IMR-90 (cell line): ENCODE measurements around the gene PSMD12. TPM values are rescaled to one million over a fixed set of nuclear protein-coding genes. Genes with fewer than 3 reads are reported as not detected.

Experiments
- ATAC-seq: fragments of 200-7000 bp; cut with Tn5 transposase; 2 replicates; pipeline ENCODE4 v1.9.1; 2020; ENCODE audit warnings: low read depth, mild to moderate bottlenecking, moderate library complexity
- BruUV-seq: library from RNA; stranded (reverse); fragments of 400-500 nt; replicated peaks from 2 replicates; lab custom pipeline; 2021; lab: Mats Ljungman, UMichigan
- CTCF ChIA-PET: fragments of 300-600 bp; formaldehyde crosslinking; extraction: SDS; loops from one replicate; lab custom pipeline; 2021; ENCODE audit warnings: antibody characterized with exemption; lab: Yijun Ruan, JAX
- POLR2A ChIA-PET: fragments of 300-600 bp; sonication (Branson Sonifier 250); formaldehyde crosslinking; loops from one replicate; lab custom pipeline; 2022; ENCODE audit warnings: antibody characterized with exemption; ENCODE audit not compliant: unreplicated experiment; lab: Charles Lee
- DNase-seq: peaks from one replicate; pipeline ENCODE4 v3.0.0; 2013
- H2AFZ ChIP-seq: replicated peaks from 2 replicates; pipeline ENCODE3; 2013; ENCODE audit warnings: low read length, mild to moderate bottlenecking; ENCODE audit not compliant: poor library complexity
- H2AK5ac ChIP-seq: 2 replicates; pipeline ENCODE4 v1.6.1; 2013; ENCODE audit warnings: low read depth, low read length, inconsistent platforms
- H2AK9ac ChIP-seq: replicated peaks from 2 replicates; pipeline ENCODE3; 2013; ENCODE audit warnings: mild to moderate bottlenecking, low read depth, low read length, moderate library complexity; ENCODE audit not compliant: poor library complexity
- H2BK120ac ChIP-seq: 2 replicates; pipeline ENCODE4 v1.6.1; 2013; ENCODE audit warnings: low read depth, low read length, inconsistent platforms
- H2BK15ac ChIP-seq: 3 replicates; pipeline ENCODE4 v1.6.1; 2013; ENCODE audit warnings: low read depth, low read length, inconsistent platforms
- H2BK20ac ChIP-seq: 2 replicates; pipeline ENCODE4 v1.6.1; 2013; ENCODE audit warnings: low read depth, mild to moderate bottlenecking, inconsistent platforms, low read length, moderate library complexity
- H2BK5ac ChIP-seq: 2 replicates; pipeline ENCODE4 v1.6.1; 2013; ENCODE audit warnings: mild to moderate bottlenecking, low read depth, low read length, inconsistent platforms; ENCODE audit not compliant: poor library complexity, severe bottlenecking
- H3K14ac ChIP-seq: replicated peaks from 2 replicates; pipeline ENCODE4 v1.6.1; 2013; ENCODE audit warnings: low read depth, low read length, inconsistent platforms
- H3K18ac ChIP-seq: 2 replicates; pipeline ENCODE4 v1.6.1; 2013; ENCODE audit warnings: low read depth, low read length, control low read depth
- H3K23ac ChIP-seq: 2 replicates; pipeline ENCODE4 v1.6.1; 2013; ENCODE audit warnings: low read depth, low read length, inconsistent platforms
- H3K27ac ChIP-seq: 2 replicates; pipeline ENCODE4 v1.5.1; 2013; ENCODE audit warnings: mild to moderate bottlenecking, control low read depth, low read length; ENCODE audit not compliant: insufficient read depth
- H3K27me3 ChIP-seq: 2 replicates; pipeline ENCODE4 v1.6.1; 2013; ENCODE audit warnings: low read length; ENCODE audit not compliant: control insufficient read depth, insufficient read depth
- H3K36me3 ChIP-seq: 2 replicates; pipeline ENCODE4 v1.6.1; 2013; ENCODE audit warnings: low read length, mixed read lengths; ENCODE audit not compliant: control insufficient read depth, insufficient read depth
- H3K4ac ChIP-seq: 2 replicates; pipeline ENCODE4 v1.6.1; 2013; ENCODE audit warnings: low read depth, low read length, inconsistent platforms
- H3K4me1 ChIP-seq: 2 replicates; pipeline ENCODE4 v1.6.1; 2013; ENCODE audit warnings: low read length, mixed read lengths; ENCODE audit not compliant: control insufficient read depth, insufficient read depth
- H3K4me2 ChIP-seq: 2 replicates; pipeline ENCODE4 v1.6.1; 2013; ENCODE audit warnings: low read depth, mild to moderate bottlenecking, control low read depth, low read length, moderate library complexity
- H3K4me3 ChIP-seq: 2 replicates; pipeline ENCODE4 v1.5.1; 2013; ENCODE audit warnings: low read depth, mild to moderate bottlenecking, control low read depth, low read length, moderate library complexity; ENCODE audit not compliant: insufficient read depth
- H3K56ac ChIP-seq: 2 replicates; pipeline ENCODE4 v1.6.1; 2013; ENCODE audit warnings: low read length, inconsistent platforms; ENCODE audit not compliant: insufficient read depth; ENCODE audit errors: extremely low read depth
- H3K79me1 ChIP-seq, 2 experiments: 2 replicates each; pipeline ENCODE4 v1.6.1; 2013; ENCODE audit warnings: low read length in 2 of 2, inconsistent platforms in 1 of 2, low read depth in 1 of 2
- H3K9ac ChIP-seq: 2 replicates; pipeline ENCODE4 v1.6.1; 2013; ENCODE audit warnings: low read depth, low read length, control low read depth
- H3K9me1 ChIP-seq: 2 replicates; pipeline ENCODE4 v1.6.1; 2013; ENCODE audit warnings: low read length, inconsistent platforms; ENCODE audit not compliant: insufficient read depth
- H3K9me3 ChIP-seq: 2 replicates; pipeline ENCODE4 v1.6.1; 2013; ENCODE audit warnings: low read length; ENCODE audit not compliant: control insufficient read depth, insufficient read depth
- H4K20me1 ChIP-seq: 2 replicates; pipeline ENCODE4 v1.6.1; 2013; ENCODE audit warnings: low read length, inconsistent platforms; ENCODE audit not compliant: insufficient read depth
- H4K5ac ChIP-seq: 2 replicates; pipeline ENCODE4 v1.6.1; 2013; ENCODE audit warnings: mild to moderate bottlenecking, low read depth, low read length, control low read depth
- H4K8ac ChIP-seq, 2 experiments: 2 replicates each; pipeline ENCODE4 v1.6.1; 2013; ENCODE audit warnings: low read depth in 2 of 2, low read length in 2 of 2, control low read depth in 1 of 2, inconsistent platforms in 1 of 2
- H4K91ac ChIP-seq: 2 replicates; pipeline ENCODE4 v1.6.1; 2013; ENCODE audit warnings: low read depth, low read length, inconsistent platforms; ENCODE audit not compliant: insufficient read depth
- BHLHE40 ChIP-seq: fragments of 150-350 bp; IDR thresholded peaks from 2 replicates; pipeline ENCODE4 v1.6.1; 2016; ENCODE audit warnings: mild to moderate bottlenecking, low read depth, low read length
- CEBPB ChIP-seq: IDR thresholded peaks from 2 replicates; pipeline ENCODE4 v1.6.1; 2012; ENCODE audit warnings: low read depth, low read length, improper control_type of control experiment
- CHD1 ChIP-seq: IDR thresholded peaks from 2 replicates; pipeline ENCODE4 v1.6.1; 2012; ENCODE audit warnings: low read depth, low read length, improper control_type of control experiment
- CTCF ChIP-seq: conservative IDR thresholded peaks from 2 replicates; pipeline ENCODE4 v1.5.1; 2012; ENCODE audit warnings: mild to moderate bottlenecking, low read depth, low read length, improper control_type of control experiment
- ELK1 ChIP-seq: fragments of 150-350 bp; IDR thresholded peaks from 2 replicates; pipeline ENCODE4 v1.6.1; 2016; ENCODE audit warnings: low read depth, mild to moderate bottlenecking, low read length, moderate library complexity, borderline replicate concordance
- FOS ChIP-seq: fragments of 150-350 bp; IDR thresholded peaks from 2 replicates; pipeline ENCODE4 v1.6.1; 2016; ENCODE audit warnings: low read depth, low read length
- MAFK ChIP-seq: IDR thresholded peaks from 2 replicates; pipeline ENCODE4 v1.6.1; 2012; ENCODE audit warnings: low read depth, low read length, improper control_type of control experiment
- MAZ ChIP-seq: IDR thresholded peaks from 2 replicates; pipeline ENCODE4 v1.6.1; 2012; ENCODE audit warnings: low read depth, mild to moderate bottlenecking, low read length, improper control_type of control experiment, moderate library complexity, borderline replicate concordance
- MXI1 ChIP-seq: IDR thresholded peaks from 2 replicates; pipeline ENCODE4 v1.6.1; 2012; ENCODE audit warnings: low read depth, mild to moderate bottlenecking, low read length, moderate library complexity, borderline replicate concordance
- NFE2L2 ChIP-seq: fragments of 150-350 bp; IDR thresholded peaks from 2 replicates; pipeline ENCODE4 v1.6.1; 2016; ENCODE audit warnings: low read depth, mild to moderate bottlenecking, low read length
- POLR2A ChIP-seq: IDR thresholded peaks from 2 replicates; pipeline ENCODE4 v1.6.1; 2012; ENCODE audit warnings: mild to moderate bottlenecking, low read depth, low read length
- RAD21 ChIP-seq: IDR thresholded peaks from 2 replicates; pipeline ENCODE4 v1.6.1; 2012; ENCODE audit warnings: low read length, improper control_type of control experiment
- RCOR1 ChIP-seq: IDR thresholded peaks from 2 replicates; pipeline ENCODE4 v1.6.1; 2012; ENCODE audit warnings: mild to moderate bottlenecking, low read length, improper control_type of control experiment; ENCODE audit not compliant: insufficient replicate concordance
- RFX5 ChIP-seq: IDR thresholded peaks from 2 replicates; pipeline ENCODE4 v1.8.0; 2012; ENCODE audit warnings: low read depth, mild to moderate bottlenecking, low read length, moderate library complexity
- SMC3 ChIP-seq: fragments of 150-350 bp; IDR thresholded peaks from 2 replicates; pipeline ENCODE4 v1.6.1; 2016; ENCODE audit warnings: low read depth, mild to moderate bottlenecking, antibody characterized with exemption, low read length, moderate library complexity
- USF2 ChIP-seq: fragments of 150-350 bp; IDR thresholded peaks from 2 replicates; pipeline ENCODE4 v1.6.1; 2017; ENCODE audit warnings: mild to moderate bottlenecking, antibody characterized with exemption, low read length, low read depth
- WGBS, 2 experiments: methylation state at CpG; one replicate each; pipeline versions ENCODE4 v1.1.5 to v1.1.7; 2013; ENCODE audit warnings: missing lambda C conversion rate in 2 of 2; ENCODE audit not compliant: insufficient read length in 1 of 2; ENCODE audit errors: extremely low coverage in 2 of 2; 5-methylcytosine and 5-hydroxymethylcytosine counted together
- dilution Hi-C: fragments of 300-500 bp; cut with HindIII; formaldehyde crosslinking; loops from one replicate; pipeline ENCODE4 v1.14.3; 2018; ENCODE audit warnings: low sequenced_read_pairs; ENCODE audit not compliant: unreplicated experiment
- in situ Hi-C: fragments of 300-500 bp; cut with MboI; formaldehyde crosslinking; loops from 3 replicates; pipeline ENCODE4 v1.14.3; 2019; ENCODE audit warnings: low sequenced_read_pairs, inconsistent platforms, mixed read lengths
- intact Hi-C: fragments of 100-400 bp; cut with micrococcal nuclease; formaldehyde crosslinking; loops from 2 replicates; pipeline ENCODE4 v1.10.0; 2022
- polyA plus RNA-seq, 3 experiments: library from polyadenylated mRNA; depleted of rRNA; stranded (reverse); fragments of >200 nt; gene quantifications; 2 replicates each; pipeline ENCODE4 v1.2.3, GENCODE V29; 2012; ENCODE audit warnings: low replicate concordance in 1 of 3
- total RNA-seq: library from RNA; depleted of rRNA; stranded (reverse); fragments of >200 nt; gene quantifications from 2 replicates; pipeline ENCODE4 v1.2.3, GENCODE V29; 2012

The PSMD12 gene
- total and polyA plus RNA-seq, 2 of the 4 experiments (the other 2 are of a cell fraction), result 17.9 to 39.7 TPM

- Histone ChIP-seq H4K8ac (no peak overlapping the region), H3K4me1 (0 out of 2 replicates have a peak, but pooled peaks cover 2% of the 10 kb centered on the region), H3K27me3 (no peaks in the 10 kb centered on the region), H3K9ac (no peak overlapping the region), H3K9me3 (no peaks in the 10 kb centered on the region), H3K79me1 (peaks cover 45 to 47% of the 10 kb centered on the region in 2 experiments), H2AK9ac (no peak overlapping the region), H2BK120ac (no peak overlapping the region), H3K36me3 (peaks cover 36% of the 10 kb centered on the region), H2BK20ac (no peak overlapping the region), H3K18ac (no peak overlapping the region), H3K4ac (no peak overlapping the region), H4K20me1 (peaks cover 18% of the 10 kb centered on the region), H4K5ac (no peak overlapping the region), H3K56ac (no peak overlapping the region), H3K27ac (no peak overlapping the region), H3K23ac (no peak overlapping the region), H2BK15ac (no peak overlapping the region), H2AFZ (no peak overlapping the region), H3K14ac (no peak overlapping the region), H4K91ac (no peak overlapping the region), H3K9me1 (peaks cover 3% of the 10 kb centered on the region), H3K4me2 (no peak overlapping the region), H3K4me3 (no peak overlapping the region), H2BK5ac (no peak overlapping the region), H2AK5ac (no peak overlapping the region)
- in situ Hi-C loops, result no loop called here
- intact Hi-C loops, result no loop called here
- DNase-seq, result no peak
- TF ChIP-seq MAFK, result no peak
- no peak for TF ChIP-seq POLR2A
- TF ChIP-seq RFX5, result no peak
- TF ChIP-seq MXI1, result no peak
- TF ChIP-seq ELK1, result no peak
- TF ChIP-seq RCOR1, result no peak
- no peak for TF ChIP-seq CEBPB
- TF ChIP-seq MAZ, result no peak
- TF ChIP-seq USF2, result no peak
- TF ChIP-seq CTCF, result no peak
- TF ChIP-seq SMC3, result no peak
- no peak for TF ChIP-seq RAD21
- no peak for TF ChIP-seq FOS
- TF ChIP-seq NFE2L2, result no peak
- no peak for TF ChIP-seq CHD1
- TF ChIP-seq BHLHE40, result no peak
- 89% methylated on average over 4 of the region's 8 CpGs; no CpG with 5 or more reads in 1 of the 2 experiments for WGBS, 2 experiments
- ATAC-seq, result no peak
- ChIA-PET CTCF (no interaction called here), POLR2A (no interaction called here)
- dilution Hi-C loops, result no loop called here
- no TSS peak for BruUV-seq
These were observed 12.3 kb downstream of the PSMD12 start for GRCh38 chr17:67353929-67354574.
